ENCODE data around the gene SLC7A7. TPM values are rescaled to one million over a fixed set of nuclear protein-coding genes. Genes with fewer than 3 reads are reported as not detected.

Gene SLC7A7
- total and polyA plus RNA-seq, 10 donors, result 34.2 to 165 (median 85.8) TPM

GRCh38 chr14:22845103-22845394 lies 29.8 kb upstream of the SLC7A7 start:
- Histone ChIP-seq H3K27me3 (replicated peaks in 1 of 7) (peaks cover 0 to 14% (median 0%) of the 10 kb centered on the region in 7 donors), H3K9me3 (no peaks in the 10 kb centered on the region), H3K36me3 (peaks cover 0 to 64% (median 29%) of the 10 kb centered on the region in 6 donors), H3K27ac (peak overlapping the region in 2 of 8 donors; percentile 11 to 75), H3K4me3 (no peak overlapping the region), H3K4me1 (peaks cover 3 to 80% (median 46%) of the 10 kb centered on the region in 6 donors)
- intact Hi-C loops (cut with DNase I; ENCODE audit: low total_unique reads), result no loop called here
- no peak for DNase-seq
- TF ChIP-seq POLR2AphosphoS5 (IDR thresholded peaks at IDR 0.05) (no peak), CTCF (IDR thresholded peaks at IDR 0.05 in 8 of 11, conservative IDR thresholded peaks at IDR 0.05 in 3 of 11) (no peak), POLR2A (IDR thresholded peaks at IDR 0.05) (no peak)
- 85 to 97% (median 92%) methylated on average over 9 of the region's 9 CpGs for WGBS, 5 donors

- WGBS, 5 donors, result 81 to 94% (median 89%) methylated on average over 20 to 22 of the region's 22 CpGs
- Histone ChIP-seq H3K4me1 (peaks cover 3 to 80% (median 45%) of the 10 kb centered on the region in 6 donors), H3K27ac (peak overlapping the region in 2 of 8 donors; percentile 11 to 75), H3K36me3 (peaks cover 0 to 64% (median 29%) of the 10 kb centered on the region in 6 donors), H3K9me3 (no peaks in the 10 kb centered on the region), H3K4me3 (no peak overlapping the region), H3K27me3 (replicated peaks in 1 of 7) (peaks cover 0 to 14% (median 0%) of the 10 kb centered on the region in 7 donors)
- intact Hi-C loops (cut with DNase I; ENCODE audit: low total_unique reads), result no loop called here
- TF ChIP-seq CTCF (IDR thresholded peaks at IDR 0.05 in 8 of 11, conservative IDR thresholded peaks at IDR 0.05 in 3 of 11) (no peak), POLR2AphosphoS5 (IDR thresholded peaks at IDR 0.05) (peak in 1 of 3 donors; percentile 14)
- peak; percentile 56 for DNase-seq
Measured at GRCh38 chr14:22844221-22845102, 29.2 kb upstream of the SLC7A7 start.

GRCh38 chr14:22843123-22843925 lies 28.1 kb upstream of the SLC7A7 start:
- H3K4me1 ChIP-seq, result peaks cover 3 to 80% (median 44%) of the 10 kb centered on the region in 6 donors
- no peak overlapping the region for H3K27ac ChIP-seq
- H3K27me3 ChIP-seq (replicated peaks in 1 of 7), result peaks cover 0 to 20% (median 0%) of the 10 kb centered on the region in 7 donors
- peak; percentile 17 for DNase-seq
- peaks cover 0 to 64% (median 29%) of the 10 kb centered on the region in 6 donors for H3K36me3 ChIP-seq
- H3K9me3 ChIP-seq, result no peaks in the 10 kb centered on the region
- no peak for TF ChIP-seq POLR2A (IDR thresholded peaks at IDR 0.05)
- peak in 1 of 3 donors; percentile 9 for TF ChIP-seq POLR2AphosphoS5 (IDR thresholded peaks at IDR 0.05)
- no peak for TF ChIP-seq CTCF (IDR thresholded peaks at IDR 0.05 in 8 of 11, conservative IDR thresholded peaks at IDR 0.05 in 3 of 11)
- no peak overlapping the region for H3K4me3 ChIP-seq
- intact Hi-C loops (cut with DNase I; ENCODE audit: low total_unique reads), result no loop called here
- 80 to 88% (median 85%) methylated on average over 20 to 21 of the region's 21 CpGs for WGBS, 5 donors

Data from spleen (tissue), 11 donors.